NCI-H446 treated with DMSO at 0.1 percent for 48 hours (cell line): Measurements from ENCODE around the gene RFX3.
A peak's percentile ranks its signal among the peaks of the same experiment; 100 is the strongest.

Experiments
- DNase-seq: peaks from one replicate; lab custom pipeline; 2025; lab: John Stamatoyannopoulos, UW

Gene RFX3

DNA sequence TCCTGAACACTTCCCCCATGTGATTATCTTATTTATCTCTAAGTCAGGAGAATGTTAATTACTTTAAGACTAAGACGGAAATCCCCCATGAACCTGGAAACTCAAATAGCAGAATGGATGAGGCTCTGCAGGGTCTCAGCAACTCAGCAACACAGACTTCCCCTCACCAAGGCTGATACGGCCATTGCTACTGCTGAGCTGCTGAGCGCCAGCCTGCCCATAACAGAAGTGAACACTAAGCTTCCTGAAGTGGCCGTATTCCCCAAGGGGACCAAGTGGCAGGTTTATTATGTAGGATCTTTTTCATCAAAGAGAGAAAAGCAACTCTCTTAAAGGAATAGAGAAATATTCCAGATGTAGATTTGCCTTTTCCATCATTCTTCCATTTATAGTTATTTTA is 311.1 kb downstream of the RFX3 start:
- DNase-seq: no peak

DNA sequence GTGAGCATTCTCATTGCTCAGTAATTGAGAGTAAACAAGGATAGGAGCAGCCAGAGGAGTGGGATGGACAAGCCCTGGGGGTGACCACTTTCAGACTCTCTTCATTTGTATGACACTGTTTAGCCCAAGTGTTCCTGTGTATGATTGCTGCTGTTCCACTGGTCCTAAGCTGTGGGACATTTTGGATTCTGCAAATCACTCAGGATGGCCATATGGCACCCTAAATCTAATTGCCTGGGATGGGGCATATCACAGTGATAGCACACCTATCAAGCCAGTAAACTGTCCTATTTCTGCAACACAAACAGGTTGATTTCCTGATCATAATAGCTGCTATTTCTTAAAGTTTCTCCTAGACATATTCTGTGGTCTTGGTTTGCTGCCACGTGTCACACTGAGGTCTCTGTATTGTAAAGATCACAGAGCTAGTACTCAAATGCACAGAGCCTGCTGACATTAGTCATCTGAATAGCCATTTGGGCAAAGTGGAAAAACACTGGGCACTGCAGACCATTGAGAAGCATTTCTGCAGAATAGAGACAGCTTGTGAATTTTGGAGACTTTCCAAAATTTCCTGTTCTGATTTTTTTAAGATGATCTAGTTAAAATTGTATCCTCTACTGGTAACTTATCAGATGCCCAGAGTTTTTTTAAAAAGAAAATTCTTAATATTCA is 320.2 kb downstream of the RFX3 start:
- peak; percentile 89 for DNase-seq

- no peak for DNase-seq
These were observed 325.4 kb downstream of the RFX3 start for GRCh38 chr9:3200331-3200774.

GRCh38 chr9:3193791-3194190 is 332.0 kb downstream of the RFX3 start:
- DNase-seq: no peak

DNA sequence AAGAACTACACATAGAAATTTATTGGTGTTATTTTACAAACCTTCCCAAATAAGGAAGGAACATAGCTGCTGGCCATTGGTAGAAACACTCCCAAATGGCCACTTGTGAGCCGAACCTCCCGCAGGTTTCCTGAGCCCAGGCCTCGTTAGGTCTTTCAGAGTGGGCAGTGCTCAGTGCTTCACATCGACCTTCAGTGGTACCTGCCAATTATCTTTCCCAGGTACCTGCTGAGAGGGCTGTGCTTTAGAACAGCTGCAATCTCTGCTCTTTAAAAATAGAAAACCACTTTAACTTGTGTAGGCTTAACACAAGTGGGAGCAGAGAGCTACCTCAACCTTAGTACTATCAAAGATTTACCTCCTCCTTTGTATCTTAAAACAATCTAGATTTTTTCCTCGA is 334.1 kb downstream of the RFX3 start:
- DNase-seq: no peak

DNA sequence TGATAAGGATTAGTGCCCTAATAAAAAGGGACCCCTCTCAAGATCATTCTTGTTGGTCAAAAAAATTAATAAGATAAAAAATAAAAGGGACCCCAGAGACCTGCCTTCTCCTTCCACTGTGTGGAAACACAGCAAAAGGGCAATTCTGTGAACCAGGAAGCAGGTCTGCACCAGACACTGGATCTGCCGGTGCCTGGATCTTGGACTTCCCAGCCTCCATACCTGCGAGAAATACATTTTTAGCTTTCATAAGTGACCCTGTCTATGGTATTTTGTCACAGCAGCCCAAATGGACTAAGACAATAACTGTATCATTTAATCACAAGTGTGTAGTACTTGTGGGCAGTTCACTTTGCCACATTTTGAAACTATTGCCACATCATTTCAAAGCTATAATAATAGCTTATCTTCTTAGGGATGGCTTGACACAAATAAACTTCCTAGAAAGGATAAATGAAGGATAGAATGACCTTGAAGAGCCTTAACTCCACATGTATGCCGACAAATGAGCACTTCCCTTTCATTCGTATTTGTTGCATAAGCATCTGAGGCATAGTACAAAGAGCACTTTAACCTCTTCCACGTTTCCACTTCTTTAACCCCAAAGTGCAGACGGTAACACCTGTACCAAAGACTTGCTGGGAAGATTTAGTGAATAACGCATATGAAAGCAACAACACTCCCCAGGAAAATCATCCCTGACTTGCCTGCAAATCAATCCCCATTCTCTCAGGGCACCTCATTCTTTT is 336.5 kb downstream of the RFX3 start:
- no peak for DNase-seq

DNA sequence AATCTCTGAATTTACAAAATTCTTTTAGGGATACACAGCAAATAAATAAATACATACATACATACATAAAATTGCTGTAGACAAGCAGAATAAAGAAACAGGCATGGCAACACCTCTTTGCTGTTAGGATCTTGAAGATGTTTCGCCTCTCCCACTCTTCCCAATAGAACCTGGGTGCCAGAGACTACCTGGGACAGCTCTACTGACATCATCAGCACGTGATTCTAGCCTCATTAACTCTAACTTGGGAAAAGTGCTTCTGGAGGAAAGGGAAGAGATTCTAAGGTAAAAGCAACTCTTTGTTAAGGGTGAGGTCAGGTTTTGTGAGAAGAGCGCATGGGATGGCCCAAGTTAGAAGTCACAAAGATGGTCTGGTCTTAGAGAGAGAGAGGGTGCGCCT is 339.1 kb downstream of the RFX3 start:
- no peak for DNase-seq

DNA sequence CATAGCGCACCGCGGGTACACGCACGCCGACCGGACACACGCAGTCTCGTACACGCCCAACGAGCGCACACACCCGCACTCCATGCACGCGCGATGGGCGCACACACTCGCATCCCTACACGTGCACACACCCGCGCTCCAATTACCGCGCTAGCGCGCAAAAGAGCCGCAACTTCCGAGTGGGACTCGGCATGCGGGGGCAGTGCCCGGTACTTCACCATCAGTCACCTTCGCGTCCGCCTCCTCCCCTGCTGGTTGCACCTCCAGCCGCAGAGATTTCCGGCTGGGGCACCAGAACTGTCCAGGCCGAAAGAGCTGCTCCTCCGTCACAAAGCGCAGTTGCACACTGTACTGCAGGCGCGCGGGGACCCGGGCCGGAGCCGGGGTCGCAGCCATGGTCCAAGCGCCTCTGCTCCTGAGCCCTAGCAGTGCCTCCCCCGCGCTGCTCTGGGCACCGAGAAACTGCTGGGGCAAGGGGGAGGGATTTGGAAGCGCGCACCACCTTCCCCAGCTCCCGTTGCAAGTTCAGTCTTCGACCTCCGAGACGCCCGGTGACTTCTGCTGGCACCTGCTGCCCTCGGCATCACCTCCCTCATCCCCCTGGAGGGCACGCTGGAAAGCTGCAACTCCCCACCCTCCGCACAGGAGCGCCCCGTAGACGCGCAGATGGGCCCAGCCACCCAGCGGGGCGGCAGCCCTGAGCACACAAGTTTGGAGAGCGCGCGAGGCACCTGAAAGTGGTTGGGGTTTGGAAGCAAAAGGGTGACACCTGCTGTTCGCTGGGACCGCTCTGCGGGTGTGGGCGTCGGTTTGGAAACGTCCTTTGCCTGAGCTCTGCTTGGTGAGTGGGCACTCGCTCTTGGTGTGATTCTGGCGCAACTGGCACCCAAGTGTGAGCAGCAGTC is 344.5 kb downstream of the RFX3 start:
- DNase-seq: peak; percentile 63

GRCh38 chr9:3180696-3181048 is 345.1 kb downstream of the RFX3 start:
- DNase-seq: no peak

- no peak for DNase-seq
These were observed 346.1 kb downstream of the RFX3 start for GRCh38 chr9:3179711-3180110.

GRCh38 chr9:3177936-3178335 is 347.9 kb downstream of the RFX3 start:
- DNase-seq: no peak

DNA sequence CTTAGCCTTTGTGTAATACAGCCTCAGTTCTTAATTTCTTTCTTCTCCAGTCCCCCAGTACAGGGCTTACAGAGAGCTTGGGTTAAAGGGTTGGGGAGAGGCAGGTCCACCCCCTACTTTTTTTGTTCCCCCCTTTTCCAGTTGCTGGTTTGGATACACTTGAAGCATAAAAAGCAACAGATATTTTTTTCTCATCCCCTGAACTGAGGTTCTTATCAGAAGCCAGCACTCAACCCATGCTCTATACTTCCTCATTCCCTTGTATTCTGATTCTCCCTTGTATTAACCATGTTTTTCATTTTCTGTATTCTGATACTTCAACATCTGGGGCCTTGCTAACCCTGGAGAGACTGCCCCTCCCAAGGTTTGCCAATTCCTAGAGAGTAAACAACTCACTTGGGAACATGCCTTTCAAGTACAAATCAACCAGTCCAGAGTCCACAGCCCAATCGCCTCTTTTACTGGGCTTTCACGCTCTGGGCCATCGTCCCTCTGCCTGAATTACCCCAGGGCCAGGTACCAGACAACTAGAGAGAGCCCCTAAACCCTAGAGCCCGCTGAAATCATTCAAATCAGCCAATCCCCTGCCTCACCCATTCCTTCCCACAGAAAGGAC is 348.5 kb downstream of the RFX3 start:
- DNase-seq: no peak

DNA sequence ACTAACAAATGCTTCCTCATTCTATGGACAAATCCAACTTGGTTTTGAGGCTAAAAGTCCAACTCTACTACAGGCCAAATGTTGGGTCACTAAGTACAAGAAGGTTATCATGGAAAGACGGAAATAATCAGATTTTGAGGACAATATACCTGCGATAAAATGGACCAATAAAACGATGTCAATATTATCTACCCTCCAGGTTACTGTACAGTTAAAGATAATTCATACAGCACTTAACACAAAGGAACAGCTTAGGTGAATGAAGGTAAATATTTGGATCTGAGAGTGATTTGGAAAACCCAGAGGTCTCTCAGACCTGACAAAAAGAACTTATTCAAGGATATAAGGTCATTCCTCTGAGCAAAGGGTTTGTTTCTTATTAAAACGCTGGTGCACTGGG is 352.4 kb downstream of the RFX3 start:
- no peak for DNase-seq

DNA sequence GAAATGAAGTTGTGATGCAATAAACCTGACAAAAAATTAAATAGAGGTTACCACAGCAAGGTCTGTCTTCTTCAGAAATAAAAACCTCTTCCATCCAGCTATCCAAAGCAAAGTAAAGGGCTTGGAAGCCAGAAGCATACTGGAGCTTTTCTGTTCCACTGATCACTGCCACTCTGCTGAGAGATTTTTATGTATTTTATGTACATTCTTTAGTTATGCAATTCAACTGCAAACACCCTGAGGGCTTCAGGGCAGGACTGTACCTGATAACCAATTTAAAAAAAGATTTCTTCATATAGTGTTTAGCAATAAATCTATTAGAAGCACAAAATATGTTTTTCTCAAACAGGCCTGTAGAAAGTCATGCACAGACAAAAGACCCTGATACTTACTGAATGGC is 355.0 kb downstream of the RFX3 start:
- no peak for DNase-seq
